Esophagus muscularis mucosa (tissue), 4 donors: Measurements from ENCODE around the gene KATNAL1. TPM values are rescaled to one million over a fixed set of nuclear protein-coding genes. Genes with fewer than 3 reads are reported as not detected.
"Not testable (repeated sequence)": the region's sequence is repeated elsewhere in the genome, so short reads cannot be mapped to it uniquely, and the experiment has no call there.

Source experiments
- DNase-seq: peaks from one replicate; pipeline ENCODE4 v3.0.0-alpha.2; 2017; ENCODE audit errors: extremely low spot score
- H3K27ac ChIP-seq, 4 donors: fragments of 200-600 bp; sonication (generic); replicated peaks in 1 of 4; 1 replicate in 3 of 4; 2 replicates in 1 of 4; pipeline ENCODE4 v1.5.1; 2016 to 2019; ENCODE audit warnings: mild to moderate bottlenecking in 1 of 4
- H3K27me3 ChIP-seq, 4 donors: fragments of 200-600 bp; sonication (generic); one replicate each; pipeline versions ENCODE4 v1.5.1 to v1.6.0; 2016 to 2019
- H3K36me3 ChIP-seq, 4 donors: fragments of 200-600 bp; sonication (generic); one replicate each; pipeline ENCODE4 v1.5.1; 2016 to 2019
- H3K4me1 ChIP-seq, 4 donors: fragments of 200-600 bp; sonication (generic); one replicate each; pipeline ENCODE4 v1.5.1; 2016 to 2019
- H3K4me3 ChIP-seq, 4 donors: fragments of 200-600 bp; sonication (generic); 1 replicate in 2 of 4; 2 replicates in 2 of 4; pipeline ENCODE4 v1.5.1; 2016 to 2019; ENCODE audit warnings: mild to moderate bottlenecking in 4 of 4, moderate library complexity in 1 of 4
- H3K9me3 ChIP-seq, 4 donors: fragments of 200-600 bp; sonication (generic); 1 replicate in 3 of 4; 2 replicates in 1 of 4; pipeline ENCODE4 v1.5.1; 2016 to 2019
- CTCF ChIP-seq, 3 experiments: fragments of 200-600 bp in 2 of 3; fragments of 450-650 bp in 1 of 3; sonication (generic) in 2 of 3; IDR thresholded peaks; one replicate each; pipeline ENCODE4 v1.5.1; 2017 to 2019; ENCODE audit warnings: antibody characterized with exemption in 3 of 3, mild to moderate bottlenecking in 2 of 3, moderate library complexity in 1 of 3
- EP300 ChIP-seq: sonication (generic); formaldehyde crosslinking; IDR thresholded peaks from one replicate; pipeline ENCODE4 v1.6.1; 2017; ENCODE audit warnings: antibody characterized with exemption
- POLR2A ChIP-seq: fragments of 450-650 bp; IDR thresholded peaks from one replicate; pipeline ENCODE4 v1.6.1; 2017; ENCODE audit warnings: antibody characterized with exemption, moderate library complexity, mild to moderate bottlenecking, low read depth
- POLR2AphosphoS5 ChIP-seq, 2 donors: sonication (generic); formaldehyde crosslinking; IDR thresholded peaks; one replicate each; pipeline ENCODE4 v1.6.1; 2017; ENCODE audit warnings: antibody characterized with exemption in 2 of 2
- WGBS: methylation state at CpG from one replicate; pipeline ENCODE4 v1.1.5; 2018; 5-methylcytosine and 5-hydroxymethylcytosine counted together
- intact Hi-C: fragments of 100-400 bp; cut with DNase I; formaldehyde crosslinking; loops from one replicate; pipeline ENCODE4 v1.15.1; 2023
- total RNA-seq, 4 donors: library from RNA; depleted of rRNA; stranded (reverse); fragments of >200 nt; gene quantifications; one replicate each; pipeline versions ENCODE4 v1.1.0 to v1.2.1, GENCODE V29; 2016

Gene KATNAL1
- total RNA-seq, 4 donors from 2014 or later, result 30.6 to 43.0 (median 40.0) TPM

GRCh38 chr13:30179597-30180276 lies 127.6 kb downstream of the KATNAL1 start:
- no peaks in the 10 kb centered on the region for H3K36me3 ChIP-seq
- intact Hi-C loops, result no loop called here
- TF ChIP-seq POLR2A (no peak), CTCF (IDR thresholded peaks at IDR 0.05) (no peak), POLR2AphosphoS5 (IDR thresholded peaks at IDR 0.05) (no peak), EP300 (no peak)
- H3K9me3 ChIP-seq, result no peaks in the 10 kb centered on the region
- H3K27me3 ChIP-seq, result no peaks in the 10 kb centered on the region
- no peak overlapping the region for H3K27ac ChIP-seq
- WGBS, result 61% methylated on average over 2 of the region's 2 CpGs
- no peak for DNase-seq
- H3K4me1 ChIP-seq, result no peaks in the 10 kb centered on the region
- H3K4me3 ChIP-seq, result no peak overlapping the region

- H3K27ac ChIP-seq, result no peak overlapping the region
- H3K4me1 ChIP-seq, result no peaks in the 10 kb centered on the region
- no peaks in the 10 kb centered on the region for H3K9me3 ChIP-seq
- no peak overlapping the region for H3K4me3 ChIP-seq
- intact Hi-C loops, result no loop called here
- 89% methylated on average over 3 of the region's 5 CpGs for WGBS
- TF ChIP-seq CTCF (IDR thresholded peaks at IDR 0.05), result no peak
- no peak for TF ChIP-seq POLR2AphosphoS5 (IDR thresholded peaks at IDR 0.05)
- no peak for TF ChIP-seq EP300
- TF ChIP-seq POLR2A, result no peak
- DNase-seq, result no peak
- H3K27me3 ChIP-seq, result no peaks in the 10 kb centered on the region
- no peaks in the 10 kb centered on the region for H3K36me3 ChIP-seq
Measured at GRCh38 chr13:30178976-30179375, 128.4 kb downstream of the KATNAL1 start.

- H3K4me1 ChIP-seq, result no peaks in the 10 kb centered on the region
- intact Hi-C loops, result no loop called here
- DNase-seq, result no peak
- H3K9me3 ChIP-seq, result no peaks in the 10 kb centered on the region
- H3K27me3 ChIP-seq, result no peaks in the 10 kb centered on the region
- no peak overlapping the region for H3K4me3 ChIP-seq
- H3K36me3 ChIP-seq, result no peaks in the 10 kb centered on the region
- TF ChIP-seq CTCF (IDR thresholded peaks at IDR 0.05) (no peak), POLR2AphosphoS5 (IDR thresholded peaks at IDR 0.05) (no peak), POLR2A (no peak), EP300 (no peak)
- 86% methylated on average over 5 of the region's 5 CpGs for WGBS
- H3K27ac ChIP-seq, result no peak overlapping the region
Measured at GRCh38 chr13:30175166-30175565, 132.2 kb downstream of the KATNAL1 start.

- DNase-seq, intact Hi-C loops, H3K36me3 ChIP-seq, H3K9me3 ChIP-seq, H3K27me3 ChIP-seq, H3K27ac ChIP-seq, H3K4me3 ChIP-seq, H3K4me1 ChIP-seq: not testable (repeated sequence)
- 85% methylated on average over 6 of the region's 6 CpGs for WGBS
Measured at GRCh38 chr13:30174250-30174649, 133.1 kb downstream of the KATNAL1 start.

GRCh38 chr13:30173303-30173610 lies 134.1 kb downstream of the KATNAL1 start:
- Histone ChIP-seq H3K36me3 (no peaks in the 10 kb centered on the region), H3K9me3 (no peaks in the 10 kb centered on the region), H3K27me3 (no peaks in the 10 kb centered on the region), H3K27ac (no peak overlapping the region), H3K4me1 (no peaks in the 10 kb centered on the region), H3K4me3 (no peak overlapping the region)
- WGBS, result 77% methylated on average over 5 of the region's 5 CpGs
- DNase-seq, result no peak
- no peak for TF ChIP-seq EP300
- no peak for TF ChIP-seq POLR2A
- TF ChIP-seq CTCF (IDR thresholded peaks at IDR 0.05), result no peak
- TF ChIP-seq POLR2AphosphoS5 (IDR thresholded peaks at IDR 0.05), result no peak
- intact Hi-C loops, result no loop called here
